ENCODE results near the gene ZBTB46. TPM values are rescaled to one million over a fixed set of nuclear protein-coding genes. Genes with fewer than 3 reads are reported as not detected.

Gene ZBTB46
- polyA plus RNA-seq, 3 donors = 0.07 to 2.3 (median 0.37) TPM

DNA sequence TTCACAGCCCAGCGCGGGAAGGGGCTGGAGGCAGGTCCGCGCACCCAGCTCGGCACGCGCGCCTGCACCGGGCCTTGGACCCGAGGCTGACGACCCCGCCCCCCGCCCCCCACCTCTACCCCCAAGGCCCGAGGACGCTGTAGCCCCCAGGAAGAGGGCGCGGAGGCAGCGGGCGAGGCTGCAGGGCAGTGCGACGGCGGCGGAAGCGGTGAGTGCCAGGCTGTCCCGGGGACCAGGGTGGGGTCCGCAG is 93.4 kb downstream of the ZBTB46 start:
- Mint-ChIP-seq H3K9me3 (peaks cover 0 to 4% (median 0%) of the 10 kb centered on the region in 7 donors), H3K36me3 (peaks cover 0 to 30% of the 10 kb centered on the region in 2 donors), H3K4me3 (peak overlapping the region in 1 of 2 donors; percentile 63), H3K27ac (no peak overlapping the region), H3K4me1 (peaks cover 21% of the 10 kb centered on the region), H3K27me3 (ENCODE audit: low read depth in 3 of 3) (peaks cover 17 to 37% (median 25%) of the 10 kb centered on the region in 3 donors)
- Histone ChIP-seq H4K20me1 (ENCODE audit: insufficient read depth, low read length) (peaks cover 67% of the 10 kb centered on the region), H3K27me3 (ENCODE audit: control insufficient read depth in 2 of 2, insufficient read depth in 2 of 2, low read length in 2 of 2) (peaks cover 8 to 26% of the 10 kb centered on the region in 2 donors), H3K79me2 (ENCODE audit: insufficient read depth, low read length) (peaks cover 7% of the 10 kb centered on the region), H3K27ac (ENCODE audit: low read depth in 1 of 2, low read length in 2 of 2) (no peak overlapping the region), H3K4me1 (ENCODE audit: control insufficient read depth in 1 of 2, insufficient read depth in 2 of 2, low read length in 2 of 2) (peaks cover 35 to 47% of the 10 kb centered on the region in 2 donors), H3K9me3 (replicated peaks in 1 of 2; ENCODE audit: control insufficient read depth in 1 of 2, insufficient read depth in 1 of 2, low read length in 2 of 2) (no peaks in the 10 kb centered on the region), H3K9ac (ENCODE audit: insufficient read depth, low read length, poor library complexity, severe bottlenecking) (no peak overlapping the region), H3K4me3 (replicated peaks in 1 of 3; ENCODE audit: low read depth in 2 of 3, low read length in 3 of 3) (peak overlapping the region in 1 of 3 experiments; percentile 14), H2AFZ (ENCODE audit: insufficient read depth, low read depth, low read length, poor library complexity, severe bottlenecking) (no peak overlapping the region), H3K4me2 (replicated peaks; ENCODE audit: extremely low read depth, low read length, poor library complexity, severe bottlenecking) (peak overlapping the region; percentile 91), H3K36me3 (replicated peaks in 1 of 2; ENCODE audit: control insufficient read depth in 1 of 2, insufficient read depth in 2 of 2, low read length in 2 of 2) (peaks cover 31 to 37% of the 10 kb centered on the region in 2 donors)
- DNase-seq = no peak
- TF ChIP-seq, protein P1, sequence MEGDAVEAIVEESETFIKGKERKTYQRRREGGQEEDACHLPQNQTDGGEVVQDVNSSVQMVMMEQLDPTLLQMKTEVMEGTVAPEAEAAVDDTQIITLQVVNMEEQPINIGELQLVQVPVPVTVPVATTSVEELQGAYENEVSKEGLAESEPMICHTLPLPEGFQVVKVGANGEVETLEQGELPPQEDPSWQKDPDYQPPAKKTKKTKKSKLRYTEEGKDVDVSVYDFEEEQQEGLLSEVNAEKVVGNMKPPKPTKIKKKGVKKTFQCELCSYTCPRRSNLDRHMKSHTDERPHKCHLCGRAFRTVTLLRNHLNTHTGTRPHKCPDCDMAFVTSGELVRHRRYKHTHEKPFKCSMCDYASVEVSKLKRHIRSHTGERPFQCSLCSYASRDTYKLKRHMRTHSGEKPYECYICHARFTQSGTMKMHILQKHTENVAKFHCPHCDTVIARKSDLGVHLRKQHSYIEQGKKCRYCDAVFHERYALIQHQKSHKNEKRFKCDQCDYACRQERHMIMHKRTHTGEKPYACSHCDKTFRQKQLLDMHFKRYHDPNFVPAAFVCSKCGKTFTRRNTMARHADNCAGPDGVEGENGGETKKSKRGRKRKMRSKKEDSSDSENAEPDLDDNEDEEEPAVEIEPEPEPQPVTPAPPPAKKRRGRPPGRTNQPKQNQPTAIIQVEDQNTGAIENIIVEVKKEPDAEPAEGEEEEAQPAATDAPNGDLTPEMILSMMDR (IDR thresholded peaks at IDR 0.05) = no peak
- intact Hi-C loops (cut with micrococcal nuclease) = loop anchor here (5.0 kb wide), 2 partner anchors 95 to 165 kb away; partner anchors contain the start of gene HELZ2 (in 1 of the 2)
- WGBS (ENCODE audit: insufficient coverage) = 0% methylated on average over 15 of the region's 26 CpGs

DNA sequence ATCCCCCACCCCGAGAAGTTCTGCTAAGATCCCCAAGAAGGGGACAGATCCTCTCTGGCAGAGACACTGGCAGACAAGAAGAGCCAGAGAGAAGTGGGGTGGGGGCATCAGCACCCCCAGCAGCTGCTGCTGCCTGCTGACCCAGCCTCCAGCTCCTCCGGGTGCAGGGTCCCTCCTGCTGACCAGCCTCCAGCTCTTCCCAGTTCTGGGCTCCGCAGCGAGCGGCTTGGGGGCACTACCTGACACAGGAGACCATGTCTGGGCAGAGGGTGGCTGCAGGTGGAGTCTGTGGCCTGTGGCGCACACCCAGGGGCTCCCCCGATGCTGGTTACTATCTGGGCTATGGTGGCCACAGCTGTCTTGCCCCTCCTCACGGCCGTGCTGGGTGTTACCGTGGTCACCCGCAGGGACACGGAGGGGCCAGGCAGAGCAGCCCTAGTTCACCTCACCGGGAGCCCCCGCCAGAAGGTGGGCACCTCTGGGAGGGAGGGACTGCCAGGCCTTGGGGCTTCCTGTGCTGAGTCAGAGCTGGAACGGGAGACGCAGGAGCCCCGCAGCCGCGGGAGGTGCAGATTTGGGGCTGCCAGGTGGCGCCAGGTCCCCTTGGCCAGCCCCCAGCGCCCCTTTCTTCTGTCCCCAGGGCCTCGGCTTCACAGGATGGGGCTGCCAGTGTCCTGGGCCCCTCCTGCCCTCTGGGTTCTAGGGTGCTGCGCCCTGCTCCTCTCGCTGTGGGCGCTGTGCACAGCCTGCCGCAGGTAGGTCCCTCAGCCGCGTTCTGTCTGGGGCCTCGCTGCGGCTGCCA is 94.0 kb downstream of the ZBTB46 start:
- TF ChIP-seq, protein P1 (IDR thresholded peaks at IDR 0.05) = no peak
- H3K27me3 ChIP-seq (ENCODE audit: control insufficient read depth in 2 of 2, insufficient read depth in 2 of 2, low read length in 2 of 2) = peaks cover 8 to 26% of the 10 kb centered on the region in 2 donors
- no peaks in the 10 kb centered on the region for H3K9me3 ChIP-seq (replicated peaks in 1 of 2; ENCODE audit: control insufficient read depth in 1 of 2, insufficient read depth in 1 of 2, low read length in 2 of 2)
- H3K27ac ChIP-seq (ENCODE audit: low read depth in 1 of 2, low read length in 2 of 2) = no peak overlapping the region
- H3K9ac ChIP-seq (ENCODE audit: insufficient read depth, low read length, poor library complexity, severe bottlenecking) = no peak overlapping the region
- Mint-ChIP-seq H3K4me3 (peak overlapping the region; percentile 34 to 63), H3K9me3 (peaks cover 0 to 4% (median 0%) of the 10 kb centered on the region in 7 donors), H3K27me3 (ENCODE audit: low read depth in 3 of 3) (peaks cover 17 to 37% (median 25%) of the 10 kb centered on the region in 3 donors), H3K27ac (no peak overlapping the region), H3K4me1 (peaks cover 21% of the 10 kb centered on the region), H3K36me3 (peaks cover 0 to 30% of the 10 kb centered on the region in 2 donors)
- H3K79me2 ChIP-seq (ENCODE audit: insufficient read depth, low read length) = peaks cover 9% of the 10 kb centered on the region
- peaks cover 72% of the 10 kb centered on the region for H4K20me1 ChIP-seq (ENCODE audit: insufficient read depth, low read length)
- 20% methylated on average over 30 of the region's 30 CpGs for WGBS (ENCODE audit: insufficient coverage)
- DNase-seq = no peak
- intact Hi-C loops (cut with micrococcal nuclease) = loop anchor here (5.0 kb wide), 2 partner anchors 95 to 165 kb away; partner anchors contain the start of gene HELZ2 (in 1 of the 2)
- peak overlapping the region; percentile 91 for H3K4me2 ChIP-seq (replicated peaks; ENCODE audit: extremely low read depth, low read length, poor library complexity, severe bottlenecking)
- peaks cover 31 to 42% of the 10 kb centered on the region in 2 donors for H3K36me3 ChIP-seq (replicated peaks in 1 of 2; ENCODE audit: control insufficient read depth in 1 of 2, insufficient read depth in 2 of 2, low read length in 2 of 2)
- peaks cover 35 to 47% of the 10 kb centered on the region in 2 donors for H3K4me1 ChIP-seq (ENCODE audit: control insufficient read depth in 1 of 2, insufficient read depth in 2 of 2, low read length in 2 of 2)
- H3K4me3 ChIP-seq (replicated peaks in 1 of 3; ENCODE audit: low read depth in 2 of 3, low read length in 3 of 3) = no peak overlapping the region
- no peak overlapping the region for H2AFZ ChIP-seq (ENCODE audit: insufficient read depth, low read depth, low read length, poor library complexity, severe bottlenecking)
